Mesendoderm (in vitro differentiated cells): ENCODE results near the gene CADM2.

ENCODE experiments used
- DNase-seq: peaks from one replicate; pipeline ENCODE4 v3.0.0; 2013
- H2AK5ac ChIP-seq: 2 replicates; pipeline ENCODE4 v1.6.1; 2013; ENCODE audit warnings: low read length, inconsistent platforms
- H2BK120ac ChIP-seq: 2 replicates; pipeline ENCODE4 v1.6.1; 2013; ENCODE audit warnings: low read depth, mild to moderate bottlenecking, low read length, moderate library complexity, mixed read lengths
- H2BK15ac ChIP-seq: replicated peaks from 2 replicates; pipeline ENCODE4 v1.6.1; 2013; ENCODE audit warnings: low read depth, mild to moderate bottlenecking, moderate library complexity
- H2BK5ac ChIP-seq: 2 replicates; pipeline ENCODE4 v1.6.1; 2013; ENCODE audit warnings: low read length, inconsistent platforms
- H3K18ac ChIP-seq: 2 replicates; pipeline ENCODE4 v1.6.1; 2013; ENCODE audit warnings: mild to moderate bottlenecking, low read length, mixed read lengths
- H3K23ac ChIP-seq: one replicate; pipeline ENCODE4 v1.6.1; 2013; ENCODE audit warnings: low read length
- H3K27ac ChIP-seq: 2 replicates; pipeline ENCODE4 v1.5.1; 2013; ENCODE audit warnings: low read depth, mild to moderate bottlenecking, inconsistent platforms, low read length, moderate library complexity
- H3K27me3 ChIP-seq: 2 replicates; pipeline ENCODE4 v1.6.1; 2013; ENCODE audit warnings: low read length, control low read depth, mild to moderate bottlenecking, inconsistent platforms; ENCODE audit not compliant: insufficient read depth, poor library complexity
- H3K36me3 ChIP-seq: 2 replicates; pipeline ENCODE4 v1.6.1; 2013; ENCODE audit warnings: low read length, inconsistent platforms; ENCODE audit not compliant: control insufficient read depth, insufficient read depth
- H3K4ac ChIP-seq: one replicate; pipeline ENCODE4 v1.6.1; 2013; ENCODE audit warnings: low read depth, mild to moderate bottlenecking, low read length, moderate library complexity
- H3K4me1 ChIP-seq: 2 replicates; pipeline ENCODE4 v1.6.1; 2013; ENCODE audit warnings: low read depth, low read length, inconsistent platforms; ENCODE audit not compliant: control insufficient read depth
- H3K4me2 ChIP-seq: 2 replicates; pipeline ENCODE4 v1.6.1; 2013; ENCODE audit warnings: low read length
- H3K4me3 ChIP-seq: 2 replicates; pipeline ENCODE4 v1.5.1; 2013; ENCODE audit warnings: mild to moderate bottlenecking, low read length
- H3K56ac ChIP-seq: one replicate; pipeline ENCODE4 v1.6.1; 2013; ENCODE audit warnings: low read length
- H3K79me1 ChIP-seq: 2 replicates; pipeline ENCODE4 v1.6.1; 2013; ENCODE audit warnings: low read length, inconsistent platforms
- H3K79me2 ChIP-seq: 2 replicates; pipeline ENCODE4 v1.6.1; 2013; ENCODE audit warnings: mild to moderate bottlenecking, low read length; ENCODE audit not compliant: control insufficient read depth, insufficient read depth
- H3K9ac ChIP-seq: 2 replicates; pipeline ENCODE4 v1.6.1; 2013; ENCODE audit warnings: low read length, inconsistent platforms
- H4K5ac ChIP-seq: one replicate; pipeline ENCODE4 v1.6.1; 2013; ENCODE audit warnings: low read length
- H4K8ac ChIP-seq: one replicate; pipeline ENCODE4 v1.6.1; 2013; ENCODE audit warnings: low read depth, mild to moderate bottlenecking, control low read depth, low read length, moderate library complexity
- WGBS: extraction: QIAGEN DNeasy Blood & Tissue Kit; methylation state at CpG from one replicate; pipeline ENCODE4 v1.1.7; 2013; ENCODE audit warnings: low lambda C conversion rate, missing lambda C conversion rate; ENCODE audit not compliant: insufficient coverage; ENCODE audit errors: extremely low coverage; 5-methylcytosine and 5-hydroxymethylcytosine counted together

CADM2 gene

DNA sequence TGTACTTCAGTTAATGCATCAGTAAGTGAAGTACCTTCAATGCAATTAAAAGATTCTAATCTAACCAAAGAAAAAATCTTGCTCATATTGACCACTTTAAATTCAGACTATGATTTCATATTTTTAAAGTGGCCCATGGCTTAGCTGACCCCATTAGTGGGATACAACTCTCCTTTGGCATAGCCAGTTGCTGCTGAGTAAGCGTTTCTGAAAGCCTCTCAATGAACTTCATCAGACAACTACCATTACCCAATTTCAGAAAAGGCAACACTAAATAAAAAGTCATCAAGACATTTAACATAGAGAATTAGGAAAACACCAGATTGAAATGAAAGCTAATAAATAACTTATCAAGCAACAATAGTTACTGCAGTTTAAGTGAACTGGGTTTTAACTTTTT is 27.0 kb downstream of the CADM2 start:
- no peak overlapping the region for H3K4me2 ChIP-seq
- no peak overlapping the region for H3K56ac ChIP-seq
- no peaks in the 10 kb centered on the region for H3K4me1 ChIP-seq
- H3K27ac ChIP-seq = no peak overlapping the region
- H3K27me3 ChIP-seq = no peaks in the 10 kb centered on the region
- H3K9ac ChIP-seq = no peak overlapping the region
- H3K18ac ChIP-seq = no peak overlapping the region
- no peak overlapping the region for H3K4ac ChIP-seq
- no peak overlapping the region for H3K23ac ChIP-seq
- H2BK120ac ChIP-seq = no peak overlapping the region
- no peak for DNase-seq
- no peak overlapping the region for H3K4me3 ChIP-seq
- no peaks in the 10 kb centered on the region for H3K79me1 ChIP-seq
- no CpG with 5 or more reads among the region's 1 CpG for WGBS
- H2BK15ac ChIP-seq = no peak overlapping the region
- no peak overlapping the region for H4K5ac ChIP-seq
- no peak overlapping the region for H2AK5ac ChIP-seq
- H4K8ac ChIP-seq = no peak overlapping the region
- H2BK5ac ChIP-seq = no peak overlapping the region
- H3K36me3 ChIP-seq = no peaks in the 10 kb centered on the region
- no peaks in the 10 kb centered on the region for H3K79me2 ChIP-seq

DNA sequence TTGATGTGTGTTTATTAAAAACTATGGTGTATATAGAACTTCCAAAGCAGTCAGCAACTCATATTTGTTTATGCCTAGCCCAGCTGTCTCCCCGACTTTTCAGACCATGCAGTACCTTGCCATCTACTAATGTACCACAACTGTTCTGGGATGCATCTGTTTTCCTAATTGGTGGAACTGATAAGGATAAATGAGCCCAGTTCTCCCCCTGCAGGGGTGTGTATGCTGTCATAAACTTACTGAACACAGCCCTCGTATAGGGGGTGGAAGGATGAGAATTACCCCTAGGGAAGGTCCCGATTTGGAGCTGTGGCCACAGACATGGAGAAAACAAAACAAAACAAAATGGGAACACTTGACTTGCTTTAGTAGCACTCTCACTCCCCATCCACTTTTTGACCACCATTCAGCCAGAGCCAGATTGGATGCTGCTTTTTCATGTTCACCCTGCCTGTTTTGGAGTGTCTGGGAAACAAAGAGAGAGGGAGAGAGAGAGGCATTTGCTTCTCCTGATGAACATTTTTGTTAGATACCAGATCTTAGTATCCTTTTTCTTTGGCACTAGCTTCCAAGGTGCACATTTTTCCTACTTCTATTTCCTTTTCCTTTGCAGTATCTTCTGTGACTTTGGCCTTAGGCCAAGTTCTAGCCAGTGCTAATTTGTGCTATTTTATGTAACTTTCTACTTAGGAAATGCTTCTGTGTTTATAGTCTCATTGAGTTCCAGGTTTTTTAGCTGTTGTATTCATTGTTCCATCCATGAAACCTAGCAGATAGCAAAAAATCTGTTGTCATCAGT is 29.1 kb downstream of the CADM2 start:
- no peaks in the 10 kb centered on the region for H3K79me2 ChIP-seq

DNA sequence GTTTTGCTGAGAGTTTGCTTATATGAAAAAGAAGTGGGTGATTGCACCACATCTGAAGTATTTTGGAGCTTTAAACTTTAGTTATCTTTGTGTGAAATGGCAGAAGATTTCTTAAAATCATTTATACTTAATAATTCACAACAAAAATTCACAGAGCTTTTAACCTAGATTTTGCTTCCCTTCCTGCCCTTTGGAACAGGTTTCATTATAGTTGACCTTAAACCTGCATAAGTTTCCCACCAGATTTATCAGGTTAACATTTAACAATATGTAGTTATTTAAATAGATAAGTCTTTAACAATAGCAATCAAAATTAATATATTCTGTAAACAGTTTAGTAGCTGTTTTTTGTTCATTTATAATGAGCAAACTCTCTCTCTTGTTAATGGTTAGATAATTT is 30.3 kb downstream of the CADM2 start:
- Histone ChIP-seq H2BK15ac (no peak overlapping the region), H3K4me3 (no peak overlapping the region), H4K5ac (no peak overlapping the region), H4K8ac (no peak overlapping the region), H3K23ac (no peak overlapping the region), H3K79me2 (no peaks in the 10 kb centered on the region), H2BK120ac (no peak overlapping the region), H3K9ac (no peak overlapping the region), H3K56ac (no peak overlapping the region), H3K4ac (no peak overlapping the region), H3K27ac (no peak overlapping the region), H3K18ac (no peak overlapping the region), H3K4me1 (no peaks in the 10 kb centered on the region), H3K4me2 (no peak overlapping the region), H3K36me3 (no peaks in the 10 kb centered on the region), H2BK5ac (no peak overlapping the region), H3K79me1 (no peaks in the 10 kb centered on the region), H3K27me3 (no peaks in the 10 kb centered on the region), H2AK5ac (no peak overlapping the region)
- DNase-seq = no peak

More for the DNA sequence above, 29.1 kb downstream of the CADM2 start:
- H2AK5ac ChIP-seq = no peak overlapping the region
- H3K23ac ChIP-seq = no peak overlapping the region
- H3K4ac ChIP-seq = no peak overlapping the region
- no peaks in the 10 kb centered on the region for H3K36me3 ChIP-seq
- no peak overlapping the region for H3K4me2 ChIP-seq
- no peak overlapping the region for H2BK5ac ChIP-seq
- no peak overlapping the region for H4K5ac ChIP-seq
- H4K8ac ChIP-seq = no peak overlapping the region
- no peak overlapping the region for H3K4me3 ChIP-seq
- H3K18ac ChIP-seq = no peak overlapping the region
- H2BK15ac ChIP-seq = no peak overlapping the region
- H2BK120ac ChIP-seq = no peak overlapping the region
- no peaks in the 10 kb centered on the region for H3K4me1 ChIP-seq
- no peak overlapping the region for H3K56ac ChIP-seq
- H3K79me1 ChIP-seq = no peaks in the 10 kb centered on the region
- no peak overlapping the region for H3K9ac ChIP-seq
- WGBS = no CpG with 5 or more reads among the region's 3 CpGs
- no peaks in the 10 kb centered on the region for H3K27me3 ChIP-seq
- no peak for DNase-seq
- H3K27ac ChIP-seq = no peak overlapping the region

DNA sequence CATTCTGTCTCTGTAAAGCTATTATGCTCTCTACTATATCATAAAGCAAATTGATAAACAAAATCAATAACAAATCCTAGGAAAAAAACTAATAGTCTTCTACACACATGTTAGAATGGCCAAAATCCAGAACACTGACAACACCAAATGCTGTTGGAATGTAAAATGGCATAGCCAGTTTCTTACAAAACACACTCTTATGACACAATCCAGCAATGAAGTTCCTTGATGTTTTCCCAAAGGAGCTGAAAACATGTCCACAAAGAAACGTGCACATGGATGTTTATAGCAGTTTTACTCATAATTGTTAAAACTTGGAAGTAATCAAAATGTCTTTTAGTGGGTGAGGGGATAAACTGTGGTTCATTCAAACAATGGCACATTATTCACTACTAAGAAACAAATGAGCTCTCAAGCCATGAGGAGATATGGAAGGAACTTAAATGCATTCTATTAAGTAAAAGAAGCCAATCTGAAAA is 32.7 kb downstream of the CADM2 start:
- H3K36me3 ChIP-seq = no peaks in the 10 kb centered on the region
- H3K4me3 ChIP-seq = no peak overlapping the region
- H2BK120ac ChIP-seq = no peak overlapping the region
- H3K18ac ChIP-seq = no peak overlapping the region
- H3K4me2 ChIP-seq = no peak overlapping the region
- no peak overlapping the region for H3K27ac ChIP-seq
- H4K8ac ChIP-seq = no peak overlapping the region
- no peaks in the 10 kb centered on the region for H3K4me1 ChIP-seq
- no peak overlapping the region for H3K23ac ChIP-seq
- no peak for DNase-seq
- H2AK5ac ChIP-seq = no peak overlapping the region
- no CpG with 5 or more reads among the region's 1 CpG for WGBS
- H2BK5ac ChIP-seq = no peak overlapping the region
- H3K79me2 ChIP-seq = no peaks in the 10 kb centered on the region
- no peak overlapping the region for H3K9ac ChIP-seq
- H2BK15ac ChIP-seq = no peak overlapping the region
- H3K4ac ChIP-seq = no peak overlapping the region
- H3K56ac ChIP-seq = no peak overlapping the region
- no peak overlapping the region for H4K5ac ChIP-seq
- no peaks in the 10 kb centered on the region for H3K27me3 ChIP-seq
- no peaks in the 10 kb centered on the region for H3K79me1 ChIP-seq

DNA sequence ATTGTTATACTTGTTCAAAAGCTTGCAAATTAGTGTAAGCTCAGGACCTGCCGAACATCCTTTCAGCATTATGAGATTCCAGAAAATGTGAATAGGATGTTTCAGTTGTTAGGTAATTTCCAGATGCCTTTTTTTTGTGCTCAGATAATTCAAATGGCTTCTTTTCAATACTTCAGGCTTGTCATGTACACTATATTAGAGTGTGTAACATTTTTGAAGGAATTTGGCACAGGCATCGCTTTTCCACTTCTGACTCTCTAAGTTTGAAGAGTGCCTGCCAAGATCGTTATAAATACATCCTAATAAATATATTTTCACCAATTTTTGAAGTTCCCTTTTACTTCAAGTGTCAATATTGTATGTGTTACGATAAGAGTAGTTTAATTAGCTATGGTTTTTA is 35.2 kb downstream of the CADM2 start:
- no peak overlapping the region for H2BK5ac ChIP-seq
- no peak overlapping the region for H4K5ac ChIP-seq
- H3K79me2 ChIP-seq = no peaks in the 10 kb centered on the region
- no peak overlapping the region for H3K23ac ChIP-seq
- no peak overlapping the region for H2BK15ac ChIP-seq
- no peaks in the 10 kb centered on the region for H3K4me1 ChIP-seq
- H3K4ac ChIP-seq = no peak overlapping the region
- H3K56ac ChIP-seq = no peak overlapping the region
- H3K27me3 ChIP-seq = no peaks in the 10 kb centered on the region
- H3K4me3 ChIP-seq = no peak overlapping the region
- no peak overlapping the region for H3K9ac ChIP-seq
- no peaks in the 10 kb centered on the region for H3K79me1 ChIP-seq
- no peak overlapping the region for H4K8ac ChIP-seq
- H3K4me2 ChIP-seq = no peak overlapping the region
- WGBS = no CpG with 5 or more reads among the region's 4 CpGs
- no peaks in the 10 kb centered on the region for H3K36me3 ChIP-seq
- H2BK120ac ChIP-seq = no peak overlapping the region
- no peak overlapping the region for H3K27ac ChIP-seq
- H2AK5ac ChIP-seq = no peak overlapping the region
- DNase-seq = no peak
- H3K18ac ChIP-seq = no peak overlapping the region

DNA sequence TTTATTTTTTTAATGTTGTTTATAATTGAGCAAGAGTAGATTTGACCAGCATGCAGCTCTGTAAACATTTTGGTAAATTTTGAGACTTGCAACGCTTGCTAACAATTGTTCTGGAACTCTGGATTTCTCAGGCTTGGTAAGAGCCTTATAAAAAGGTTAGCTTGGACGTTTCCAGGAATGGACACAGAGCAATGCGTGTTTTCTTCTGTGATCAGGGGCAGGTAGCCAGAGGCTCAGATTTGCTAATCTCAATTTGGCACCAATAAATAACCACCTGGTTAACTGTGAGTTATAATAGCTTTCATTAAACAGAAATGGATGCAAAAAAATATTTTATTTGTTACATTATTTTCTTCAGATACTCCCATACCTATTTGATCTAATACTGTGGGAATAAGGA is 39.8 kb downstream of the CADM2 start:
- Histone ChIP-seq H3K79me2 (no peaks in the 10 kb centered on the region), H3K18ac (no peak overlapping the region), H2BK5ac (no peak overlapping the region), H3K4ac (no peak overlapping the region), H3K27ac (no peak overlapping the region), H4K5ac (no peak overlapping the region), H2BK15ac (no peak overlapping the region), H3K4me1 (no peaks in the 10 kb centered on the region), H3K79me1 (no peaks in the 10 kb centered on the region), H3K23ac (no peak overlapping the region), H3K56ac (no peak overlapping the region), H3K36me3 (no peaks in the 10 kb centered on the region), H3K4me2 (no peak overlapping the region), H4K8ac (no peak overlapping the region), H3K9ac (no peak overlapping the region), H2AK5ac (no peak overlapping the region), H3K27me3 (no peaks in the 10 kb centered on the region), H3K4me3 (no peak overlapping the region), H2BK120ac (no peak overlapping the region)
- DNase-seq = no peak
- no CpG with 5 or more reads among the region's 3 CpGs for WGBS
